ENCODE results near the gene CENPF. TPM values are rescaled to one million over a fixed set of nuclear protein-coding genes. Genes with fewer than 3 reads are reported as not detected.
"Not testable (repeated sequence)": the region's sequence is repeated elsewhere in the genome, so short reads cannot be mapped to it uniquely, and the experiment has no call there.

CENPF gene
- total and polyA plus RNA-seq, 2 donors, result 0.95 to 46.2 TPM

DNA sequence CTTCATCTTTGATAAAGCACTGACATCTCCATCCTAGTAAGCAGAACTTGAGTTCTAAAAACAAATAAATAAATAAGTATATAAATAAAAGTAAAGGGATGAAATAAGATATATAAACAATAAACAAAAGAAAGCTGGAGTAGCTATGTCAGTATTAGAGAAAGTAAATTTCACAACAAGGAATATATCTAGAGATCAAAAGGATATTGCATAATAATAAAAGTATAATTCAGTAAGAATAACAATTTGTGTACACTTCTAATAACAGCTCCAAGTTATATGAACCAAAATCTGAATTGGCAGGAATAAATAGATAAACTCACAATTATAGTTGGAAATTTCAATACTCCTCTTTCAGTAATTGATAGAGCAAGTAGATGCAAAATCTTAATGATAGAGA lies 9.8 kb upstream of the CENPF start:
- no peak for DNase-seq (ENCODE audit: extremely low spot score)
- H3K4me1 ChIP-seq (ENCODE audit: insufficient read depth), result no peaks in the 10 kb centered on the region
- no peaks in the 10 kb centered on the region for H3K36me3 ChIP-seq (ENCODE audit: insufficient read depth)
- H3K4me3 ChIP-seq (ENCODE audit: low read depth, low read length), result no peak overlapping the region
- no peak overlapping the region for H3K27ac ChIP-seq (ENCODE audit: low read depth)

DNA sequence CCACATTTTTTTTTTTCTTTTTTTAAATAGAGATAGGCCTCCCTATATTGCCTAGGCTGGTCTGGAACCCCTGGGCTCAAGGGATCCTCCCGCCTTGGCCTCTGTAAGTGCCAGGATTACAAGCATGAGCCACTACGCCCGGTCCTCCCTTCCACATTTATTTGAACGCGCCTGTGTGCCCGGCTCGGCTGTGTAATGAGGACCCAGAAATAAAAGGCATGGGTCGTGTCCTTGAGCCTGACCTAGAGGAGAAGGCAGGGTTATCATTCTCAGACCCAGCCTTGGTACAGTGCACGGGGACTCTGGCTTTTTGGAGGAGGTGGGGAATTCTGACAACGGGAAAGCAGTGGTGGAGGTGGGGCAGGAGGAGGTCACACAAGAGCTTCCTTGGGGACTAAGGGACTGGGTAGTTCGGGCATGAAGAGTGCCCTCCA lies 841 bp downstream of the CENPF start:
- no peak overlapping the region for H3K4me3 ChIP-seq (ENCODE audit: low read depth, low read length)
- DNase-seq (ENCODE audit: extremely low spot score), result no peak

DNA sequence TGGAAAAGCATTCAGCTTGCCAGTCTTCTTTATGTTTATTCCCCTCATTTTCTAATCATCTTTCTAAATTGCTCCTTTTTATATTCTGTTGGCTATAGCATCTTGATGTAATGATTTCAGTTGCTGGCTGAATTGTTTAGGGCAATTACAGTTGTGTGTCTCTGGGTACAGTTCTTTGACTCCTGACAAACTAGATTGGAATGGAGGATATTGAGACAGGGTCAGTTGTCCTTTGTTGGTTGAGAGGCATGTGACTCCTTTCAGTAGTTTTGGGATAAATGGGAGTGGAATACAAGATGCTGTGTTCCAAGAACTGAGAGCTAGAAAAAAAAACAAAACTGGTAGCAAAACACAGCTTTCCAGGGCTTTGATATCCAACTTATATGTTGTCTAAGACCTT lies 1.5 kb downstream of the CENPF start:
- H3K4me3 ChIP-seq (ENCODE audit: low read depth, low read length), result no peak overlapping the region
- no peaks in the 10 kb centered on the region for H3K36me3 ChIP-seq (ENCODE audit: insufficient read depth)
- no peak overlapping the region for H3K27ac ChIP-seq (ENCODE audit: low read depth)
- no peaks in the 10 kb centered on the region for H3K4me1 ChIP-seq (ENCODE audit: insufficient read depth)
- no peak for DNase-seq (ENCODE audit: extremely low spot score)

More for the DNA sequence above, 841 bp downstream of the CENPF start:
- no peaks in the 10 kb centered on the region for H3K36me3 ChIP-seq (ENCODE audit: insufficient read depth)
- H3K27ac ChIP-seq (ENCODE audit: low read depth), result no peak overlapping the region
- 1% methylated on average over 11 of the region's 11 CpGs for WGBS
- no peaks in the 10 kb centered on the region for H3K4me1 ChIP-seq (ENCODE audit: insufficient read depth)

DNA sequence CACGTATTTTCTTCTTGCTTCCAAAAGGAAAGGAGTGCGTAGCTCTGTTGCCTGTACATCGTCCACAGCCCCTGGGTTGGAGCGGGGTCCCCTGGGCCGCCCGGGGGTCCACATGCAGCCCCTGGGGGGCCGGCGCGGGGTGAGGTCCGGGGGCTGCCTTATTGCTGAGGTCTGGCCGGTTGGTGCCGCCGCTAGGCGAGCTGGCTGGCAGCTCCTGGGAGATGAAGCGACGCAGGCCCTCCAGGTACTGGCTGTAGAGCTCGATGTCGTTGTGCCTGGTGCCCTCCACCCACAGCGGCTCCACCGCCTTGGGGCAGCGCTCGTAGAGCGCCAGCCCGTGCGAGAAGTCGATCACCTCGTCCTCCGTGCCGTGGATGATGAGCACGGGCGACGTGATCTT lies 2.5 kb downstream of the CENPF start:
- not testable (repeated sequence) for DNase-seq (ENCODE audit: extremely low spot score); H3K36me3 ChIP-seq (ENCODE audit: insufficient read depth); H3K4me3 ChIP-seq (ENCODE audit: low read depth, low read length); H3K27ac ChIP-seq (ENCODE audit: low read depth); H3K4me1 ChIP-seq (ENCODE audit: insufficient read depth)
- 98% methylated on average over 32 of the region's 32 CpGs for WGBS

DNA sequence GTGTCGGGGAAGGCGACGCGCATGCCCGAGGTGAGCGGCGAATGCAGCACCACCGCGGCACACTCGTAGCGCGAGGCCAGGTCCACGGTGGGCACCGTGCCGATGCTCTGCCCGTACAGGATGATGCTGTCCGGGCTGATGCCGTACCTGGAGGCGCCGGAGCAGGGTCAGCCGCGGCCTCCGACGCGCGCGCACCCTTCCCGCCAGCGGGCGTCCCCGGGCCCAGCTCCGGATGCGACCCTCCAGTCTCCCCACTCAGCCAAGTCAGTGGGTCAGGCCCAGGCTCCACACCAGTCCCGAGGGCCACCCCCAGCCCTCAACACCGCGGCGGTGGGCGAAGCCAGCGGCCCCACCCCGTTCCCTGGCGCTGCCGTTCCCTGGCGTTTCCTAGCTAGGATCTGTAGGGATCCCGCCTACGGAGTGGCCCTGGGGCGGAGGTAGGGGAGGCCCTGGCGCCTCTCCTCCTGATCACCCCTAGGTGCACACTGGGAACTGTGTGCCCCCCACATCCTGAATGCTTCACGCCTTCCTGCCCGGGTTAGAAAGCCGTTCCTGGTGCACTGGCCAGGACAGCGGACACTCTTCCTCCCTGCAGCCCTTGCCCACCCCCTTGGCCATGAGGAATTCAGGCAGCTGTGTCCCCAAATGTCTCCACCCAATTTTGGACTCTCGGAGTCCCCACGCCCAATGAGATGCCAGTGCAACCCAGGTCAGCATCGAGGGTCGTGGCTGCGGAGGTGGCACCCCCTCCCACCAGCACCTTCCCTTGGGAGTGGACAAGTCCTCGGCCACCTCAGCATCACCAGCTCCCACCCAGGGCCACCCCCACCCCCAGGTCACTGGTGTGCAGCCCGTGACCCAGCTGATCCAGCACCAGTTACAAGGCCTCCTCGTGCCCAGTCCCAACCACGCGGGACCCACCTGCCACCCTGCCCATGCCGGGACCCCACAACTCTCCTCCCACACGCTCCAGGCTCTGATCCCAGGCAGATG lies 3.2 kb downstream of the CENPF start:
- 97% methylated on average over 63 of the region's 63 CpGs for WGBS
- not testable (repeated sequence) for H3K27ac ChIP-seq (ENCODE audit: low read depth); DNase-seq (ENCODE audit: extremely low spot score)

DNA sequence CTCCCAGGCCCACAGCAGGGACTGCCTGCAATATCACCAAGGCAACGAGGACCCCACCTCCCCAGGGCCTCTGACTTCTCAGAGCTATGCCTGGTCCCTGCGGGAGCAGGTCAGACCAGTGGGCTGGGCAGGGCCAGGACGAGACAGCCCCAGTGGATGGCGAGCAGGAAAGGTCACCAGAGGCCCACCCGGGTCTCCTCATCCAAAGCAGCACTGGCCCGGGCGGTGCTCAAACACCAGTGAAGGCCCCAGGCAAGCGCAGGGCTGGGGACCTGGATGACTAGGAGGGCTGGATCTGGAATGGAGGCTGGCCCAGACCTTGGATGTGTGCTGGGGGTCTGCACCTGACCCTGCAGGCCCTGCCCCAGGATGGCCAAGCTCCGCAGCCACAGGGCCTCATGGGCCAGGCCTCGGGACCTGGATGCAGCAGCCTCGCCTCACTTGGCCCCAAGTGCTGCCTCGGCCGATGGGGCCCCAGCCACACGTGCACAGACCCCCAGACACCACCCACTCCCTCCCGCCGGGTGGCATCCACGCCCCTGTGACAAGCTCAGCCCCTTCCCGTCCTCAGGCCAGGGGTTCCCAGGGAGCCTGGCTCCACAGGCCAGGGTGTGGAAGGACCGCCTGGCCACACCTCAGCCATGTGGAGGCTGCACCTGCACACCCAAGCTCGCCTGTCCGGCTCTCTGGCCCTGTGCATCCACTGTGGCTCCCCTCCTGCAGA lies 4.7 kb downstream of the CENPF start:
- 94% methylated on average over 21 of the region's 21 CpGs for WGBS
- H3K27ac ChIP-seq (ENCODE audit: low read depth); H3K36me3 ChIP-seq (ENCODE audit: insufficient read depth); H3K4me3 ChIP-seq (ENCODE audit: low read depth, low read length); H3K4me1 ChIP-seq (ENCODE audit: insufficient read depth); DNase-seq (ENCODE audit: extremely low spot score): not testable (repeated sequence)

More for the DNA sequence above, 3.2 kb downstream of the CENPF start:
- not testable (repeated sequence) for H3K4me3 ChIP-seq (ENCODE audit: low read depth, low read length); H3K4me1 ChIP-seq (ENCODE audit: insufficient read depth); H3K36me3 ChIP-seq (ENCODE audit: insufficient read depth)

DNA sequence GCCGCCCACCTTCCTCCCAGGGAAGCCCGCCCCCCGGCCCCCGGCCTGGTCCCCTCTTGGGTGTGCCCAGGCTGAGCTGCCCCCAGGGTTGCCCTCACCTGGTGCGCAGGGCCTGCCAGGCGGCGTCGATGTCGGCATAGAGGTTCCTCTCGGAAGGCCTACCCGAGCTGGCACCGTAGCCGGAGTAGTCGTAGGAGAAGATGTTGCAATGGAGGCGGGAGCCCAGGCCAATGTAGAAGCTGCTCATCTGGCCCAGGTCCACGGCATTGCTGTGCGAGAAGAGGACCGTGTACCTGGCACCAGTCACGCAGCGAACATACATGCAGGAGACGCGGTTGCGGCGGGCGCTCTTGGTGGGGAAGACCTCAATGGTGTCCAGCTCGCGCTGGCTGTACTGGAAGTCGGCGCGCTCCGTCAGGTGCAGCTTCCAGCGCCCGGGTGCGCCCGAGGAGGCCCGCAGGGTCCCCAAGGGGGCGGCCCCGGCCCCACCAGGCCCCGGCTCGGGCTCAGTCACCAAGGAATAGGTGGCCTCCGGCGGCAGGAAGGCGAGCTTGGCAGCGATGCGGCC lies 5.3 kb downstream of the CENPF start:
- not testable (repeated sequence) for H3K4me1 ChIP-seq (ENCODE audit: insufficient read depth); H3K4me3 ChIP-seq (ENCODE audit: low read depth, low read length); H3K36me3 ChIP-seq (ENCODE audit: insufficient read depth); H3K27ac ChIP-seq (ENCODE audit: low read depth); DNase-seq (ENCODE audit: extremely low spot score)
- 97% methylated on average over 45 of the region's 45 CpGs for WGBS

DNA sequence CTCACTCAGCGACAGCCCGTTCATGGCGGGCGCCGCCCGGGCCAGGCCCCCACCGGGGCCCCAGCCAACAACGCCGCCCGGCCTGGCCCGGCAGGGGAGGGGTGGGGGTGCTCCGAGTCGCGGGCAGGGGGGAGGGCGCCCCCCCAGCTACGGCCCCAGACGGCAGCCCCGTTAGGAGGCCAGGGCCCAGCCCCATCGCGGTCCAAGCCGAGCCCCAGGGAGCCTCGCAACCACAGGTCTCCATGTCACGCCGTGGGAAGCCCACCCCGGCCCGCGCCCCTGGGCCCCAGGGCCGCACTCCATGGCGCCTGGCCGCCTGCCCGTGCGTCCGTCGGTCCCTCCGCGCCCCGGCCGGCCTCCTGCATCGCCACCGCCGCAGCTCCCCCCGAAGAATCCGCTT lies 5.8 kb downstream of the CENPF start:
- not testable (repeated sequence) for DNase-seq (ENCODE audit: extremely low spot score); H3K27ac ChIP-seq (ENCODE audit: low read depth); H3K4me3 ChIP-seq (ENCODE audit: low read depth, low read length); H3K4me1 ChIP-seq (ENCODE audit: insufficient read depth); H3K36me3 ChIP-seq (ENCODE audit: insufficient read depth)
- over 99% methylated on average over 42 of the region's 43 CpGs for WGBS

DNA sequence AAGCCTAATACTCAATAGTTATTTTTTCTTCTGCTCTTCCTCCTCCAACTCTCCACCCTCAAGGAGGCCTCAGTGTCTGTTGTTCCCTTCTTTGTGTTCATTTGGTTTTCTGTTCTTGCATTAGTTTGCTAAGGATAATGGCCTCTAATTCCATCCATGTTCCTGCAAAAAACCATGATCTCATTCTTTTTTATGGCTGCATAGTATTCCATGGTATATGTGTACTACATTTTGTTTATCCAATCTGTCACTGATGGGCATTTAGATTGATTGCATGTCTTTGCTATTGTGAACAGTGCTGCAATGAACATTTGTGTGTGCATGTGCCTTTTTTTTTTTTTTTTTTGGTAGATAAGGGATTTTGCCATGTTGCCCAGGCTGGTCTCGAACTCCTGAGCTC lies 6.7 kb downstream of the CENPF start:
- 98% methylated on average over 1 of the region's 1 CpG for WGBS
- no peak overlapping the region for H3K27ac ChIP-seq (ENCODE audit: low read depth)

DNA sequence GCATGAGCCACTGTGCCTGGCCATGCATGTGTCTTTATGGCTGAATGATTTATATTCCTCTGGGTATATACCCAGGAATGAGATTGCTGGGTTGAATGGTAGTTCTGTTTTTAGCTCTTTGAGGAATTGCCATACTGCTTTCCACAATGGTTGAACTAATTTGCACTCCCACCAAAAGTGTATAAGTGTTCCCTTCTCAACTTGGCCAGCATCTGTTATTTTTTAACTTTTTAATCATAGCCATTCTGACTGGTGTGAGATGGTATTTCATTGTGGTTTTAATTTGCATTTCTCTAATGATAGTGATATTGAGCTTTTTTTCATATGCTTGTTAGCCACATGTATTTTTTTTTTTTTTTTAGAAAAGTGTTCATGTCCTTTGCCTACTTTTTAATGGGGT lies 7.1 kb downstream of the CENPF start:
- not testable (repeated sequence) for H3K36me3 ChIP-seq (ENCODE audit: insufficient read depth); H3K4me1 ChIP-seq (ENCODE audit: insufficient read depth); H3K27ac ChIP-seq (ENCODE audit: low read depth); DNase-seq (ENCODE audit: extremely low spot score); H3K4me3 ChIP-seq (ENCODE audit: low read depth, low read length)

More for the DNA sequence above, 6.7 kb downstream of the CENPF start:
- Histone ChIP-seq H3K4me1 (ENCODE audit: insufficient read depth) (no peaks in the 10 kb centered on the region), H3K4me3 (ENCODE audit: low read depth, low read length) (no peak overlapping the region), H3K36me3 (ENCODE audit: insufficient read depth) (no peaks in the 10 kb centered on the region)
- no peak for DNase-seq (ENCODE audit: extremely low spot score)

DNA sequence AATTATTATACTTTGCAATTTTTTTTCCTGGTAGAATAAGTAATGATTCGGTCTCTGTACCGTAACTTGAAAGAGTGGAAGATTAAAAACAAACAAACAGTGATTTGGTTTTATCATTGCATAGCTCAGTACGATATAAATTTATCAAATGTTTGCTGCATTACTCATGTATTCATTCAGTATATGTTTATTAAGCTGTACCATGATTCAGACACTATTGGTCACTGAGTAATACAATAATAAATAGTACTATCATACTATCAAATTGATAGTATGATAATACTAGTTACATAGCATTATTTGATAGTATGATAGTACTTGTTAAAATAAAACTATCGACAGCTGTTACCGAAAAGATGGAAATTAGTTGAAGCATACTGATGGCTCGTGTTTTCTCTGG lies 12.1 kb downstream of the CENPF start:
- H3K27ac ChIP-seq (ENCODE audit: low read depth), result no peak overlapping the region
- no peak overlapping the region for H3K4me3 ChIP-seq (ENCODE audit: low read depth, low read length)
- DNase-seq (ENCODE audit: extremely low spot score), result no peak
- no peaks in the 10 kb centered on the region for H3K36me3 ChIP-seq (ENCODE audit: insufficient read depth)
- no peaks in the 10 kb centered on the region for H3K4me1 ChIP-seq (ENCODE audit: insufficient read depth)
- WGBS, result 85% methylated on average over 6 of the region's 6 CpGs

DNA sequence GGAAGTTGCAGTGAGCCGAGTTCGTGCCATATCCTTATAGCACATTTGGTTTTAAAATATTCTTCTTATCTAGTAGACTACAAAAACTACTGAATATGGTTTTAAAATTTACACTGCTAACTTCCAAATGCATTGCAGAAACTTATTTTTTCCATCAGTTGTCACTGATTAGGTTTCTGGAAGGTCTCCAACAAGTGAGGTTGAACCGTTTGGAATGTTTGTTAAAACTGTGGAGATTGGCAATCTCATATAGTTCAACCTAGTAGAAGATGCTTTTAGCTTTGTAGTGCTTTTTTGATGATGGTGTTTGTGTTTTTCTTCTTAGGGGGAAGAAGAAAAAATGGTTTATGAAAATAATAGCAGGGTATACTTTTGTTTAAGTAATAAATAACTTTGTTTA lies 12.9 kb downstream of the CENPF start:
- H3K4me1 ChIP-seq (ENCODE audit: insufficient read depth), result no peaks in the 10 kb centered on the region
- H3K27ac ChIP-seq (ENCODE audit: low read depth), result no peak overlapping the region
- no peak overlapping the region for H3K4me3 ChIP-seq (ENCODE audit: low read depth, low read length)
- DNase-seq (ENCODE audit: extremely low spot score), result no peak
- 46% methylated on average over 3 of the region's 3 CpGs for WGBS
- no peaks in the 10 kb centered on the region for H3K36me3 ChIP-seq (ENCODE audit: insufficient read depth)

DNA sequence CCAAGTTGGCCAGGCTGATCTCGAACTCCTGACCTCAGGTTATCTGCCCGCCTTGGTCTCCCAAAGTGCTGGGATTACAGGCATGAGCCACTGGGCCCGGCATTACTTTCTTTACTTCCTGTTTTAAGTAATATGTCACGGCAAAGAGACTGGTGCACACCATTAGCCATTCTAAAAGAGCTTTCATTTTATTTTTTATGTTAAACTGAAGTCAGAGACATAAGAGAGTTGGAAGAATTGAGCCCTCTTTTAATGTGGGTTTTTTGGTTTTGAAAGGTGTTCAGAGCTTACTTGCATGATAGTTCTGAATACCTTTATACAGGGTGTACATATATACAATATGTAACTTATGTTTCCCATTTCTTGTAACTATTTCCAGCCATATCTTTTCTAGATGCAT lies 14.3 kb downstream of the CENPF start:
- Histone ChIP-seq H3K27ac (ENCODE audit: low read depth) (no peak overlapping the region), H3K36me3 (ENCODE audit: insufficient read depth) (no peaks in the 10 kb centered on the region), H3K4me3 (ENCODE audit: low read depth, low read length) (no peak overlapping the region), H3K4me1 (ENCODE audit: insufficient read depth) (no peaks in the 10 kb centered on the region)
- no peak for DNase-seq (ENCODE audit: extremely low spot score)
- WGBS, result 93% methylated on average over 4 of the region's 4 CpGs

DNA sequence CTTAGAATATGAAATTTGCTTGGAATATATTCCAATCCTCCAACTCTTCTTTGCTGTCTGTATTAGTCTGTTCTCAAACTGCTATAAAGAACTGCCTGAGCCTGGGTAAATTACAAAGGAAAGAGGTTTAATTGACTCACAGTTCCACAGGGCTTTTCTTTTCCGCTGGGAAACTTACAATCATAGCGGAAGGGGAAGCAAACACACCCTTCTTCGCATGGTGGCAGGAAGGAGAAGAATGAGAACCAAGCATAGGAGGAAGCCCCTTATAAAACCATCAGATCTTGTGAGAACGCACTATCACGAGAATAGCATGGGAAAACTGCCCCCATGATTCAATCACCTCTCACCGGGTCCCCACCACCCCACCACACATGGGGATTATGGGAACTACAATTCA lies 14.8 kb downstream of the CENPF start:
- 77% methylated on average over 6 of the region's 6 CpGs for WGBS
- no peaks in the 10 kb centered on the region for H3K36me3 ChIP-seq (ENCODE audit: insufficient read depth)
- H3K27ac ChIP-seq (ENCODE audit: low read depth), result no peak overlapping the region
- DNase-seq (ENCODE audit: extremely low spot score), result no peak
- H3K4me1 ChIP-seq (ENCODE audit: insufficient read depth), result no peaks in the 10 kb centered on the region
- no peak overlapping the region for H3K4me3 ChIP-seq (ENCODE audit: low read depth, low read length)
